ENCODE measurements around the gene GPC5. TPM values are rescaled to one million over a fixed set of nuclear protein-coding genes. Genes with fewer than 3 reads are reported as not detected.

GPC5 gene
- total and polyA plus RNA-seq, 10 donors = 0.04 to 0.83 (median 0.26) TPM; not detected in 3

GRCh38 chr13:92436924-92437323 lies 1038.5 kb downstream of the GPC5 start:
- H3K27me3 ChIP-seq (replicated peaks in 1 of 7) = no peaks in the 10 kb centered on the region
- whole genome bisulfite sequencing, 5 donors = 72 to 84% (median 76%) methylated on average over 2 of the region's 2 CpGs
- H3K27ac ChIP-seq = no peak overlapping the region
- peaks cover 0 to 10% (median 0%) of the 10 kb centered on the region in 8 donors for H3K9me3 ChIP-seq
- TF ChIP-seq POLR2A (IDR thresholded peaks at IDR 0.05) (no peak), POLR2AphosphoS5 (IDR thresholded peaks at IDR 0.05) (no peak), CTCF (IDR thresholded peaks at IDR 0.05 in 8 of 11, conservative IDR thresholded peaks at IDR 0.05 in 3 of 11) (no peak)
- intact Hi-C loops (cut with DNase I; ENCODE audit: low total_unique reads) = no loop called here
- H3K4me1 ChIP-seq = no peaks in the 10 kb centered on the region
- no peak overlapping the region for H3K4me3 ChIP-seq
- DNase-seq = no peak
- H3K36me3 ChIP-seq = no peaks in the 10 kb centered on the region

GRCh38 chr13:92444244-92444643 lies 1045.8 kb downstream of the GPC5 start:
- Histone ChIP-seq H3K4me3 (no peak overlapping the region), H3K27ac (no peak overlapping the region), H3K4me1 (no peaks in the 10 kb centered on the region), H3K9me3 (peaks cover 0 to 8% (median 2%) of the 10 kb centered on the region in 8 donors), H3K27me3 (replicated peaks in 1 of 7) (no peaks in the 10 kb centered on the region), H3K36me3 (no peaks in the 10 kb centered on the region)
- DNase-seq = no peak
- 69 to 83% (median 74%) methylated on average over 1 of the region's 1 CpG for WGBS, 5 donors
- TF ChIP-seq POLR2A (IDR thresholded peaks at IDR 0.05) (no peak), CTCF (IDR thresholded peaks at IDR 0.05 in 8 of 11, conservative IDR thresholded peaks at IDR 0.05 in 3 of 11) (no peak), POLR2AphosphoS5 (IDR thresholded peaks at IDR 0.05) (no peak)
- intact Hi-C loops (cut with DNase I; ENCODE audit: low total_unique reads) = no loop called here

GRCh38 chr13:92451060-92451459 lies 1052.6 kb downstream of the GPC5 start:
- 83 to 91% (median 88%) methylated on average over 1 of the region's 1 CpG for WGBS, 5 donors
- no peaks in the 10 kb centered on the region for H3K27me3 ChIP-seq (replicated peaks in 1 of 7)
- intact Hi-C loops (cut with DNase I; ENCODE audit: low total_unique reads) = no loop called here
- no peaks in the 10 kb centered on the region for H3K4me1 ChIP-seq
- DNase-seq = no peak
- H3K36me3 ChIP-seq = no peaks in the 10 kb centered on the region
- no peak for TF ChIP-seq POLR2A (IDR thresholded peaks at IDR 0.05)
- no peak for TF ChIP-seq POLR2AphosphoS5 (IDR thresholded peaks at IDR 0.05)
- TF ChIP-seq CTCF (IDR thresholded peaks at IDR 0.05 in 8 of 11, conservative IDR thresholded peaks at IDR 0.05 in 3 of 11) = no peak
- H3K4me3 ChIP-seq = no peak overlapping the region
- H3K27ac ChIP-seq = no peak overlapping the region
- peaks cover 0 to 15% (median 0%) of the 10 kb centered on the region in 8 donors for H3K9me3 ChIP-seq

GRCh38 chr13:92452840-92453239 lies 1054.4 kb downstream of the GPC5 start:
- intact Hi-C loops (cut with DNase I; ENCODE audit: low total_unique reads) = no loop called here
- H3K36me3 ChIP-seq = no peaks in the 10 kb centered on the region
- peaks cover 0 to 9% (median 0%) of the 10 kb centered on the region in 8 donors for H3K9me3 ChIP-seq
- 88 to 95% (median 91%) methylated on average over 6 of the region's 6 CpGs for WGBS, 5 donors
- no peak for DNase-seq
- H3K27me3 ChIP-seq (replicated peaks in 1 of 7) = no peaks in the 10 kb centered on the region
- H3K27ac ChIP-seq = no peak overlapping the region
- H3K4me1 ChIP-seq = no peaks in the 10 kb centered on the region
- no peak overlapping the region for H3K4me3 ChIP-seq
- no peak for TF ChIP-seq POLR2AphosphoS5 (IDR thresholded peaks at IDR 0.05)
- TF ChIP-seq CTCF (IDR thresholded peaks at IDR 0.05 in 8 of 11, conservative IDR thresholded peaks at IDR 0.05 in 3 of 11) = no peak
- TF ChIP-seq POLR2A (IDR thresholded peaks at IDR 0.05) = no peak

Data from spleen (tissue), 11 donors.